ENCODE measurements around the gene AP1AR. TPM values are rescaled to one million over a fixed set of nuclear protein-coding genes. Genes with fewer than 3 reads are reported as not detected.
A peak's percentile ranks its signal among the peaks of the same experiment; 100 is the strongest.

Gene AP1AR
- total and polyA plus RNA-seq, 2 of the 8 experiments (the other 6 are each of a cell fraction or from before 2014, with no cell fraction given) = 5.3 to 27.7 TPM

GRCh38 chr4:112230879-112231778 is 458 bp upstream of the AP1AR start (continued):
- TF ChIP-seq CHD7 (IDR thresholded peaks at IDR 0.05; ENCODE audit: insufficient replicate concordance, low read length) (no peak), E2F6 (IDR thresholded peaks at IDR 0.05) (peak; percentile 64), JUN (IDR thresholded peaks at IDR 0.05; ENCODE audit: low read depth, low read length) (no peak), TCF12 (IDR thresholded peaks at IDR 0.05; ENCODE audit: low read depth, low read length) (no peak), RNF2 (IDR thresholded peaks at IDR 0.05; ENCODE audit: borderline replicate concordance, low read depth, low read length, missing control alignments, poor library complexity, severe bottlenecking) (no peak)
